GM19238 (cell line): Measurements from ENCODE around the gene LRCOL1.

Experiments
- DNase-seq: peaks from one replicate; pipeline ENCODE4 v3.0.0; 2011; ENCODE audit warnings: low spot score; ENCODE audit not compliant: insufficient read length

Gene LRCOL1

DNA sequence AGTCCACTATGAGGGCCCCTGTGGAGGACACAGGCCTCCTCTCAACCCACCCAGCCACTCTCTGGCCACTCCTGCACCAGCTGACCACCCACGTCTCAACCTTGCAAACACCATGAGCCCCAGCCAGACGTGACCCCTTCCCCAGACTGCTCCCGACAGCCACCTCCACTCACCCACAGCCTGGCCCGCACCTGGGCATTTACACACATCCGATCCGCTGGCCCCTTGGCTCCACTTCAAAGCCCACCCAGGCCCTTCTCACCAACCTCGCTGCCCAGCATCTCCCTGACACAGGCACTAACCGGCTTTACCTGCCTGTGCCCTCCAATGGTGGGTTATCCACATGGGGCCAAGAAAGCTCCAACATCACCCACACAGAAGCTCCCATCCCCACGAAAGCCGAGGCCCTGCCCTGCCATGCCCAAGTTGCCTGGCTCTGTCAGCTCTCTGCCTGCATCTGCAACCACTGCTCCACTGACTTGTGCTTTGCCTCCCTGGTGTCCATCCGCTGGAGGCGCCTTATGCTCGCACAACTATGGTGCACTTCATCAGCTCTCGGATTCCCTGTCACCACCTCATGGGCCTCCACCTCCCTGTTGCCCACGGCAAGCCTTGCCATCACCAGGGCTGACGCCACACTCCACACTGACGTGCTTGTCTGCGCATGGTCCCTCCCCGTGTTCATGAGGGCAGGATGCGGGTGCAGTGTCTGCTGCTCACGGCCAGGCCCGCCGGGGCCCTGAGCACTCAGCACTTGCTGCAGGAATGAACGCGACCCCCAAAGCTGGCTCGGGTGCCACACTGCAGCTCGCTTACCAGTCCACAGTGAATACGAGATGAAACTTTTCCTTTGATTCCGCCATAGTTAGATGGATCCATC, 24.9 kb upstream of the LRCOL1 start:
- DNase-seq = no peak

GRCh38 chr12:132634411-132634990, 24.1 kb upstream of the LRCOL1 start:
- DNase-seq = no peak

DNA sequence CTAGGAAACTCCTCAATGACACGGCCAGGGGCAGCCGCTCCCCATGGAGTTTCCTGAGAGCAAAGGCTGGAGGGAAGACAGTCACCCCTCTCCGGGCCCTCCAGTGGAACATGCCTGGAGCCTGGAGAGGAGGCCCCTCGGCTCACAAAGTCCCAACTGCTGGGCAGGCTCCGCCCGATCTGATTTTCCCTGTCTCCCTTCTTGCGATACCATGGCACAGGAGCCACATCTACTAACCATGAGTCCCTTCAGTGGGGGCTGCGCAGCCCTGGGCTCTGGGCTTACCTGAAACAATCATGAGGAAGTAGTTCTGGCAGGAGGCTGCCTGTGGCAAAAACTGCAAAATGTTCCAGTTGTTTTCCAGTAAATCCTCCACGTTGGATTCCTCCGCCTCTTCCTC, 23.5 kb upstream of the LRCOL1 start:
- DNase-seq = no peak

- DNase-seq = no peak
Measured at GRCh38 chr12:132633398-132633797, 23.0 kb upstream of the LRCOL1 start.

DNA sequence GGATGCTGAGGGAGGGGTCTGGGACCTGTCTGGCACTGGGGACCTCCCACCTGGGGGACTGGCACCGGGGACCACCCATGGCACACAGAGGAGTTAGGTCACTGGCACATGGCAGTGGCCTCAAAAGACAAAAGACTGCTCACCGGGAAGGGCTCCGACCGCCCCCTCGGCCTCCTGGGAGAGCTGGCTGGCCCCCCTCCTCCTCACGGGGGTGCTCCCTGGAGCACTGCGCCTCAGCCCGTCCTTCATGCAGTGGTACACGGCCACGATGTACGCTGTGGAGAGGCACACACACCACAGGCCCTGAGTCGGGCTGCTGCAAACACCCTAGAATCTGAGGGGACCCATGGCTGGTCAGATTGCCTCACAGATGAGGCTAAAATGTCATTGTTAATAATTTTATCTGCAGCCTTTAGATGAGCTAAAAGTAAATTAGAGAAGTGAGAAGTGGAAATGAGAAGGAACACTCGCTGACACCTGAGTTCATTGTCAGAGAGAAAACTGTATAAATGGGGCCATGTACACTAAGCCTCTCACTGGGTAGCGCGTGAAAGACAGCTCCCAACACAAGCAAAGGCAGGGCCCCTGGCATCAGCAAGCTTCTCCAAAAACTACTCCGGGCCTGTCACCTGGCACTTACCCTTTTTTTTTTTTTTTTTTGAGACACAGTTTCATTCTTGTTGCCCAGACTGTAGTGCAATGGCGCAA, 22.3 kb upstream of the LRCOL1 start:
- DNase-seq = no peak

DNA sequence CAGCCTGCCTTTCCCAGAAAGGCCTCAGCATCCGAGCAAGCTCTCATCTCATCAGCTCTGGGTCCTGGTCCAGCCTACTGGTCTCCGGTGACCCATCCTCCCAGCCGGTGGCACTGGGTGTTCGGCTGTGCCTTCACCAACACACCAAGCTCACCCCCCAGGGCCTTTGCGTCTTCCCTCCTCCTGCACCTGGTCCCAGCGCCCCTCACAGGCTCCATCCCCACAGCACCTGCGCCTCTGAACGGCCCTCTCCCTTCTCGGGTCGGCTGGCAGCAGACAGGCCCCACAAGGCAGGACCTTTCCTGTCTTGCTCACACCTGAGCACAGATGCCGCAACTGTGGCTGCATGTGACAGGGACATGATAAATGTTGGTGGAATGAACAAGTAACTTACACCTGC, 21.3 kb upstream of the LRCOL1 start:
- no peak for DNase-seq

DNA sequence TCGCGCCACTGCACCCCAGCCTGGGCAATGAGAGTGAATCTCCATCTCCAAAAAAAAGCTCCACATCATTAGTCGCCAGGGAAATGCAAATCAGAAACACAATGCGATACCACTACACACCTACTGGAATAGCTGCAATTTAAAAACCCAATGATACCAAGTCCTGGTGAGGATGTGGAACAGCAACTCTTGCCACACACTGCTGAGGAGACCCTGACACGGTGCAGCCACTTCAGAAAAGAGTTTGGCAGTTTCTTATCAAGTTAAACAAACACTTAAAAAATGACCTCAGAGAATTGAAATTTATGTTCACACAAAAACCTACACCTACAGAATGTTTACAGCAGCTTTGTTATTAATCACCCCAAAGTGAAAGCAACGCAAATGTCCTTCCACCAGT, 20.3 kb upstream of the LRCOL1 start:
- no peak for DNase-seq

DNA sequence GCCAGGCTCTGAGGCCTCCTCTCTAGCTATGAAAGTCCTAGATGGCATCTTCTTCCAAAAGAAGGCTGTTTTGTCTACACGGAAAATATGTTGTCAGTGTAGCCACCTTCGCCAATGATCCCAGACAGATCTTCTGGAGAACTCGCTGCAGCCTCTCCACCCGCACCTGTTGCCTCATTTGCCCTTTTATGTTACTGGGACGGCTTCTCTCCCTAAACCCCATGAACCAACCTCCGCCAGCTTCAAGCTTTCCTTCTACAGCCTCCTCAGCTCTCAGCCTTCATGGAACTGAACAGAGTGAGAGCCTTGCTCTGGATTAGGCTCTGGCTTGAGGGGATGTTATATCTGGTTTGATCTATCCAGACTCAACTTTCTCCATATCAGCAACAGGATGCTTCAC, 18.9 kb upstream of the LRCOL1 start:
- DNase-seq = no peak

GRCh38 chr12:132625731-132626430, 15.5 kb upstream of the LRCOL1 start:
- DNase-seq = no peak

GRCh38 chr12:132624910-132625630, 14.7 kb upstream of the LRCOL1 start:
- DNase-seq = no peak

DNA sequence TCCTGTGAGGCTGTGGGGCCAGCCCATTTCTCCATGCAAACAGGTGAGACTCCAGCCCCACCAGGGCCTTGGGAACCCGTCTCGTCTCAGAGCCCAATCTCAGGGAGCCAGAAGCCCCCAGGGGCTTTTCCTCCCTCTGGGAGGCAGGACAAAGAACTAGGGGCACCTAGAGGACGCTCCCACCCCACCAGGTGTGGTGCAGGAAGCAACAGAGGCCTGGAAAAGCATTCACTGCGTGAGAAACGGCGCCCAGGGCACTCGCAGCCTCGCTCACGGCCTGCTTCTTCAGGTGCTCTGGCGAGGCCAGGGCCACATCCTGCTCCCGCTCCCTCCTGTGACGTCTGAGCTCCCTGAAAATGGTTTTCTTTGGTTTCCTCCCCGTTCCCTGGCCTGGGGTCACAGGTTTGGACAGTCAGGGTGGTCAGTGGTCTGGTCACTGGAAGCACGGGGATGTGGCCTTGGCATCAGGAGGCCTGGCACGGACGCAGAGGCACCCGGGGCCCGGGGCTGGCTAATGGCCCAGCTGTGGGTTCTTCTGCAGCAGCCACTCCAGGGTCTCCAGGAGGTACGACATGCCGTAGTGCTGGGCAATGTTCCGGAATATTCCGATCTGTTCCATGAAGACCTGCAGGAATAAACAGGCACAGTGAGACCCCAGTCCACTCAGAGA, 13.9 kb upstream of the LRCOL1 start:
- DNase-seq = no peak

- DNase-seq = no peak
Measured at GRCh38 chr12:132623072-132623869, 12.9 kb upstream of the LRCOL1 start.

GRCh38 chr12:132622437-132623071, 12.2 kb upstream of the LRCOL1 start:
- DNase-seq = no peak

DNA sequence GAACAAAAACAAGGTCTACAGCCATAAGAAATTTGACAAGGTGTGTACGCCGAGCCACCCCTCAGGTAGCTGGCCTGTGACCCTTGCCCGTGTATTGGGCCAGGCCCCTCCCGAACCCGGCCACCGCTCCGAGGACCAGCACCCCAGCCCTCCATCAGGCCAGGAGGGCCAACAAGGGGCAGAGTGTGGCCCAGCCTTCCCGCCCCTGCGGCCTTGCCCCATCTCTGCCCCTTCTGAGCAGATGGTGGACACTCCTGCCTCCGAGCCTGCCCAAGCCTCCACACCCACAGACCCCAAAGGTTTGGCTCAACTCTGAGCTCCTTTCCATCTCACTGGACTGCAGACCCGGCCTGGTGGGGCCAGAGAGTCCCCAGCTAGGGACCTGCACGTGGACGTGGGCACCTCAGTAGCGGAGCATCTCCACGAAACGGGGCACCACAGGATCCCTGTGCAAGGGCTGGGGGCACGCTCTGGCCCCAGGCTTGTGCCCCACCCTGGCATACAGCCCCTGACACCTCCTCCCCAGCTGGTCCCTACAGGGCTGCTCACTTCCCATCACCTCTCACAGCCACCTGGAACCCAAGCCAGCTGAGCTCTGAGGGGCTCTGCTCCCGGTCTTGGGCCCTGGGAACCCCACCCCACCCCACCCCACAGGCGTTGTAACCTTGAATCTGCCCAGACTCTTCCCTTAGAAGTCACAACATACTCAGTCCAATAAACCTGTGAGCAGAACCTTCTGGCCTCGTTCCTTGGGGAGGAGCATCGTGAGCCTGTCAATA, 11.5 kb upstream of the LRCOL1 start:
- DNase-seq = no peak

DNA sequence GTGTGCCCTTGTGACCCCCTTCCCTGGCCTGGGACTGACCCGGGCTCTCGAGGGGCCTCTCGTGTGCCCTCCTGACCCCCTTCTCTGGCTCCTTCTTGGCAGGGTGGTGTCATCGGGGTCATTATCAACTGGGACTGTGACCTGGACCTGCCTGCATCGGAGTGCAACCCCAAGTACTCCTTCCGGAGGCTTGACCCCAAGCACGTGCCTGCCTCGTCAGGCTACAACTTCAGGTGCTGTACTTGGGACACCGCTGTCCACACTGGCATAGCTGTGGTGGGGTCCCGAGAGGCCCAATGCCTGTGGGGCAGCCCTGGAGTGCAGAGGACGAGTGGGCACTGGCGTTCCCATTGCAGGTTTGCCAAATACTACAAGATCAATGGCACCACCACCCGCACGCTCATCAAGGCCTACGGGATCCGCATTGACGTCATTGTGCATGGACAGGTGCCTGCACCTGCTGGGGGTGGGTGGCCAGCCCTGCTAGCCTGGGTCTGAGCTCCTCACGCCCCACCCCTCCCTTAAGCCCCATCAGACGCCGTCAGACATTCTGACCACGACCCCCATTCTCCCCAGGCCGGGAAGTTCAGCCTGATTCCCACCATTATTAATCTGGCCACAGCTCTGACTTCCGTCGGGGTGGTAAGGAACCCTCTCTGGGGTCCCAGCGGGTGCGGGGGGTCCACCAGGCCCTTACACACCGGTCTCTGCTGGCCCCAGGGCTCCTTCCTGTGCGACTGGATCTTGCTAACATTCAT, 10.7 kb upstream of the LRCOL1 start:
- DNase-seq = no peak

DNA sequence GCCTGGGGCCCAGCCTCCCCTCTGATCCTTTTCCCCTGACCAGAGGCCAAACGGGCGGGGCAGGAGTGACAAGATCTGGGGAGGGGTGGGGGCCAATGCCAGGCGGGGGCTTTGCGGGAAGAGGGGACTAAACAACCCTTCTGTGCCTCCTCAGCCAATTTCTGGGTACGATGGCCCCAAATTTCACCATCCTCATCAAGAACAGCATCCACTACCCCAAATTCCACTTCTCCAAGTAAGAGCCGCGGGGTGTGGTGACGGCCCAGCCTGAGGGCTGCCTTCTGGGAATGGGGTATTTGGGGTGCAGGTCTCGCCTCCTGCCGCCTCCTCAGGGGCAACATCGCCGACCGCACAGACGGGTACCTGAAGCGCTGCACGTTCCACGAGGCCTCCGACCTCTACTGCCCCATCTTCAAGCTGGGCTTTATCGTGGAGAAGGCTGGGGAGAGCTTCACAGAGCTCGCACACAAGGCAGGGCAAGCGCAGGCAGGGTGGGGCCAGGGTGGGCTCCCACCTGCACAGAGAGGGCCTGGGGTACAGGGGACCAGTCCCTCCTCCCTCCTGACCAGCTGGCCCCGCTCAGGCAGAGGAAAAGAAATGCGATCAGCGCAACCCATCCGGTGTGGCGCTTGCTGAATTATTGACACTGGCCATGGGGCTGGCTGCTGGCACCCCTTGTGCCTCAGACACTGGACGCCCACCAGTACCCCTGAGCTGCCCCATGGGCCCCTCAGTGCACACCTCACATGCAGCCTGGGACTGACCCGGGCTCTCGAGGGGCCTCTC, 9.9 kb upstream of the LRCOL1 start:
- DNase-seq = no peak
